Mammary microvascular endothelial cell (primary cell): ENCODE data around the gene NUP85. TPM values are rescaled to one million over a fixed set of nuclear protein-coding genes. Genes with fewer than 3 reads are reported as not detected.

ENCODE experiments used
- total RNA-seq: library from RNA; depleted of rRNA; stranded (reverse); fragments of >200 nt; gene quantifications from 2 replicates; pipeline ENCODE4 v1.2.3, GENCODE V29; 2015

Gene NUP85
- 44.2 and 50.5 TPM in 2 replicates for total RNA-seq

GRCh38 chr17:75205037-75205792 lies at the start of gene NUP85:
NUP85 (plus strand) TSS chr17:75205679; CDS start chr17:75205762, 83 bp downstream.

GRCh38 chr17:75182569-75183436 lies 22.7 kb upstream of the NUP85 start, which contains the start of gene SUMO2:
SUMO2 (minus strand) TSS chr17:75182959; CDS start chr17:75182834, 125 bp downstream.

GRCh38 chr17:75261336-75262111 lies 56.0 kb downstream of the NUP85 start, which contains the start of the genes GGA3 and MRPS7:
GGA3 (minus strand) TSS chr17:75261606; CDS start chr17:75261587, 19 bp downstream.
MRPS7 (plus strand) TSS chr17:75261879; CDS start chr17:75261901, 22 bp downstream.

GRCh38 chr17:75270966-75271232 lies 65.4 kb downstream of the NUP85 start, which contains the start of gene MIF4GD:
MIF4GD (minus strand) TSS chr17:75271231; CDS start chr17:75270195, 1,036 bp downstream.

Other genes with a start within 250 kb of the NUP85 start
- 14.3 and 15.5 TPM in 2 replicates for gene HID1, start 232.9 kb upstream of the NUP85 start, total RNA-seq
- 34.8 and 37.3 TPM in 2 replicates for gene CDR2L, start 218.0 kb upstream of the NUP85 start, total RNA-seq
- 85.4 and 109 TPM in 2 replicates for gene MRPL58, start 193.0 kb upstream of the NUP85 start, total RNA-seq
- 191 and 298 TPM in 2 replicates for gene ATP5PD, start 158.7 kb upstream of the NUP85 start, total RNA-seq
- gene KCTD2, start 158.5 kb upstream of the NUP85 start, total RNA-seq, result 15.0 and 19.5 TPM in 2 replicates
- 4.7 and 6.0 TPM in 2 replicates for gene SLC16A5, start 117.7 kb upstream of the NUP85 start, total RNA-seq
- gene ARMC7, start 95.7 kb upstream of the NUP85 start, total RNA-seq, result 6.3 and 7.8 TPM in 2 replicates
- gene NT5C, start 73.9 kb upstream of the NUP85 start, total RNA-seq, result 60.8 and 62.7 TPM in 2 replicates
- gene JPT1, start 51.2 kb upstream of the NUP85 start, total RNA-seq, result 273 and 396 TPM in 2 replicates
- gene SUMO2, start 22.7 kb upstream of the NUP85 start, total RNA-seq, result 88.3 and 95.2 TPM in 2 replicates
- gene GGA3, start 55.9 kb downstream of the NUP85 start, total RNA-seq, result 22.5 and 25.7 TPM in 2 replicates
- 67.8 and 76.7 TPM in 2 replicates for gene MRPS7, start 56.2 kb downstream of the NUP85 start, total RNA-seq
- gene MIF4GD, start 65.6 kb downstream of the NUP85 start, total RNA-seq, result 14.1 and 23.5 TPM in 2 replicates
- 16.3 and 19.8 TPM in 2 replicates for gene SLC25A19, start 83.8 kb downstream of the NUP85 start, total RNA-seq
- gene GRB2, start 200.0 kb downstream of the NUP85 start, total RNA-seq, result 141 and 147 TPM in 2 replicates